SU-DHL-6 (cell line): Measurements from ENCODE around the gene ONECUT1.

Source experiments
- H2AFZ ChIP-seq: fragments of 200-600 bp; sonication (generic); 2 replicates; pipeline ENCODE4 v1.6.1; 2014; ENCODE audit warnings: low read depth, mild to moderate bottlenecking, moderate library complexity, mixed read lengths, antibody characterized with exemption, low read length; ENCODE audit not compliant: severe bottlenecking
- H3F3A ChIP-seq: fragments of 200-600 bp; shearing (Covaris generic); 2 replicates; pipeline ENCODE4 v1.6.0; 2016; ENCODE audit warnings: antibody characterized with exemption, mild to moderate bottlenecking; ENCODE audit not compliant: insufficient read depth
- H3K27ac ChIP-seq: fragments of 200-600 bp; sonication (generic); 2 replicates; pipeline ENCODE4 v1.5.1; 2016; ENCODE audit warnings: low read depth, mild to moderate bottlenecking, low read length, moderate library complexity, mixed read lengths
- H3K27me3 ChIP-seq: fragments of 200-600 bp; sonication (generic), shearing (Covaris generic); 2 replicates; pipeline ENCODE4 v1.6.0; 2014; ENCODE audit warnings: mild to moderate bottlenecking, low read length
- H3K36me3 ChIP-seq: fragments of 200-600 bp; sonication (generic); 2 replicates; pipeline ENCODE4 v1.6.1; 2014; ENCODE audit warnings: mild to moderate bottlenecking, low read length, mixed read lengths
- H3K4me2 ChIP-seq: fragments of 300-600, 200-600 bp; shearing (Covaris generic), sonication (generic); 2 replicates; pipeline ENCODE4 v1.6.0; 2014; ENCODE audit warnings: low read length, low read depth, mild to moderate bottlenecking; ENCODE audit not compliant: poor library complexity, severe bottlenecking
- H3K4me3 ChIP-seq: fragments of 200-600 bp; sonication (generic); 2 replicates; pipeline ENCODE4 v1.5.1; 2014; ENCODE audit warnings: antibody characterized with exemption, low read length, mild to moderate bottlenecking, mixed read lengths; ENCODE audit not compliant: insufficient read depth, poor library complexity, severe bottlenecking
- H3K79me2 ChIP-seq: fragments of 200-600 bp; sonication (generic); 2 replicates; pipeline ENCODE4 v1.6.1; 2014; ENCODE audit warnings: mild to moderate bottlenecking, low read length, moderate library complexity; ENCODE audit not compliant: insufficient read depth
- H3K9ac ChIP-seq: fragments of 200-600 bp; sonication (generic); 2 replicates; pipeline ENCODE4 v1.7.0; 2014; ENCODE audit warnings: mild to moderate bottlenecking, low read length
- H3K9me2 ChIP-seq: fragments of 200-600 bp; sonication (generic); replicated peaks from 2 replicates; pipeline ENCODE4 v1.6.1; 2014; ENCODE audit warnings: low read length; ENCODE audit not compliant: insufficient read depth
- H3K9me3 ChIP-seq: fragments of 200-600 bp; sonication (generic); 2 replicates; pipeline ENCODE4 v1.6.1; 2014; ENCODE audit warnings: low read length, mixed read lengths; ENCODE audit not compliant: insufficient read depth
- H4K20me1 ChIP-seq: fragments of 200-600 bp; sonication (generic); 2 replicates; pipeline ENCODE4 v1.6.1; 2014; ENCODE audit warnings: low read depth, mild to moderate bottlenecking, antibody characterized with exemption, low read length, moderate library complexity, mixed read lengths
- CTCF ChIP-seq: fragments of 200-600 bp; sonication (generic); IDR thresholded peaks from one replicate; pipeline ENCODE4 v1.5.1; 2017; ENCODE audit warnings: antibody characterized with exemption, mild to moderate bottlenecking, low read length, moderate library complexity; ENCODE audit not compliant: insufficient read depth, poor library complexity, severe bottlenecking
- EZH2phosphoT487 ChIP-seq: fragments of 200-600 bp; sonication (generic), shearing (Covaris generic); conservative IDR thresholded peaks from 2 replicates; pipeline ENCODE4 v1.6.1; 2018; ENCODE audit warnings: mild to moderate bottlenecking, antibody characterized with exemption, low read length, moderate library complexity, mixed read lengths

The ONECUT1 gene

GRCh38 chr15:52716536-52716935, 73.6 kb downstream of the ONECUT1 start:
- Histone ChIP-seq H3K27me3 (no peaks in the 10 kb centered on the region), H3K27ac (no peak overlapping the region), H4K20me1 (no peaks in the 10 kb centered on the region), H3K4me2 (no peak overlapping the region), H3K79me2 (no peaks in the 10 kb centered on the region), H3K36me3 (no peaks in the 10 kb centered on the region), H3K9me3 (no peaks in the 10 kb centered on the region), H3F3A (no peaks in the 10 kb centered on the region), H3K9me2 (no peaks in the 10 kb centered on the region), H3K4me3 (no peak overlapping the region), H3K9ac (no peak overlapping the region), H2AFZ (no peak overlapping the region)
- TF ChIP-seq CTCF (no peak), EZH2phosphoT487 (no peak)

- H3K9me3 ChIP-seq = no peaks in the 10 kb centered on the region
- no peak overlapping the region for H3K4me2 ChIP-seq
- H3K79me2 ChIP-seq = no peaks in the 10 kb centered on the region
- TF ChIP-seq EZH2phosphoT487 (no peak), CTCF (no peak)
- H3K4me3 ChIP-seq = no peak overlapping the region
- H4K20me1 ChIP-seq = no peaks in the 10 kb centered on the region
- H3K9me2 ChIP-seq = no peaks in the 10 kb centered on the region
- no peak overlapping the region for H3K27ac ChIP-seq
- H3K27me3 ChIP-seq = no peaks in the 10 kb centered on the region
- no peak overlapping the region for H2AFZ ChIP-seq
- H3K36me3 ChIP-seq = no peaks in the 10 kb centered on the region
- H3F3A ChIP-seq = no peaks in the 10 kb centered on the region
- no peak overlapping the region for H3K9ac ChIP-seq
Measured at GRCh38 chr15:52715411-52715810, 74.7 kb downstream of the ONECUT1 start.

- no peaks in the 10 kb centered on the region for H3K27me3 ChIP-seq
- H3K4me3 ChIP-seq = no peak overlapping the region
- no peaks in the 10 kb centered on the region for H3K9me3 ChIP-seq
- H3K79me2 ChIP-seq = no peaks in the 10 kb centered on the region
- H2AFZ ChIP-seq = no peak overlapping the region
- no peak overlapping the region for H3K4me2 ChIP-seq
- no peaks in the 10 kb centered on the region for H3K9me2 ChIP-seq
- no peaks in the 10 kb centered on the region for H4K20me1 ChIP-seq
- TF ChIP-seq CTCF = no peak
- TF ChIP-seq EZH2phosphoT487 = no peak
- H3K36me3 ChIP-seq = no peaks in the 10 kb centered on the region
- no peak overlapping the region for H3K27ac ChIP-seq
- peaks cover under 1% of the 10 kb centered on the region; the same call in 1 of the 2 replicates for H3F3A ChIP-seq
- H3K9ac ChIP-seq = no peak overlapping the region
Measured at GRCh38 chr15:52714968-52715367, 75.2 kb downstream of the ONECUT1 start.
